H1 (cell line): Measurements from ENCODE around the gene C4B. TPM values are rescaled to one million over a fixed set of nuclear protein-coding genes. Genes with fewer than 3 reads are reported as not detected.

Experiments used
- ATF3 ChIP-seq: IDR thresholded peaks from 2 replicates; pipeline ENCODE4 v1.6.1; 2011; ENCODE audit warnings: low read depth, mild to moderate bottlenecking, low read length; ENCODE audit not compliant: insufficient read depth
- CBX5 ChIP-seq: fragments of 300-800, 300-1000 bp; sonication (generic); IDR thresholded peaks from 2 replicates; pipeline ENCODE4 v1.7.1; 2016; ENCODE audit warnings: antibody characterized with exemption, low read length, low read depth
- CHD2 ChIP-seq: IDR thresholded peaks from 2 replicates; pipeline ENCODE4 v1.6.1; 2012; ENCODE audit warnings: low read length, improper control_type of control experiment
- CHD7 ChIP-seq: fragments of 300-600 bp; sonication (generic); IDR thresholded peaks from 2 replicates; pipeline ENCODE4 v1.7.1; 2012; ENCODE audit warnings: low read length, moderate library complexity, mild to moderate bottlenecking, inconsistent platforms; ENCODE audit not compliant: insufficient replicate concordance
- EGR1 ChIP-seq: IDR thresholded peaks from 2 replicates; pipeline ENCODE4 v1.6.1; 2011; ENCODE audit warnings: low read depth, low read length, borderline replicate concordance
- MAX ChIP-seq: IDR thresholded peaks from 2 replicates; pipeline ENCODE4 v1.6.1; 2012; ENCODE audit warnings: inconsistent platforms
- NANOG ChIP-seq: IDR thresholded peaks from 2 replicates; pipeline ENCODE4 v1.6.1; 2011; ENCODE audit warnings: low read length, low read depth, mild to moderate bottlenecking, inconsistent platforms; ENCODE audit not compliant: insufficient read depth, poor library complexity, severe bottlenecking
- POLR2A ChIP-seq, 2 experiments: IDR thresholded peaks; 1 replicate in 1 of 2; 2 replicates in 1 of 2; pipeline ENCODE4 v1.6.1; 2011; ENCODE audit warnings: low read depth in 2 of 2, low read length in 2 of 2, mild to moderate bottlenecking in 2 of 2; ENCODE audit errors: control extremely low read depth in 1 of 2
- RNF2 ChIP-seq: fragments of 200-900, 300-1000 bp; sonication (generic); IDR thresholded peaks from 2 replicates; pipeline ENCODE4 v1.7.1; 2016; ENCODE audit warnings: borderline replicate concordance, low read depth, mild to moderate bottlenecking, antibody characterized with exemption, low read length; ENCODE audit not compliant: poor library complexity, severe bottlenecking; ENCODE audit errors: missing control alignments
- TAF7 ChIP-seq: optimal IDR thresholded peaks from 2 replicates; pipeline ENCODE3; 2011; ENCODE audit warnings: low read depth, mild to moderate bottlenecking, inconsistent platforms, low read length, moderate library complexity, borderline replicate concordance
- TEAD4 ChIP-seq: IDR thresholded peaks from 2 replicates; pipeline ENCODE4 v1.6.1; 2012; ENCODE audit warnings: low read depth, low read length, inconsistent platforms, mixed read lengths
- polyA plus RNA-seq, 7 experiments: library from polyadenylated mRNA; depleted of rRNA in 3 of 7; stranded (reverse) in 5 of 7; unstranded in 2 of 7; fragments of >200 nt in 5 of 7; fragments of 200-250 nt in 2 of 7; gene quantifications; 1 replicate in 5 of 7; 2 replicates in 1 of 7; 4 replicates in 1 of 7; pipeline versions ENCODE4 v1.2.1 to v1.2.3, GENCODE V29; 2011 to 2013; ENCODE audit warnings: missing spikeins in 2 of 7, mixed read lengths in 2 of 7
- total RNA-seq: library from RNA; stranded (reverse); fragmentation: NEBNext Ultra II Directional; extraction: Animal tissue kit (Norgen Biotek cat#: 25700); gene quantifications from 2 replicates; pipeline ENCODE4 v1.2.1, GENCODE V29; 2021

Gene C4B
- total and polyA plus RNA-seq, 2 of the 8 experiments (the other 6 are each of a cell fraction or from before 2014, with no cell fraction given): 0.74 to 3.5 TPM

GRCh38 chr6:32069460-32069859 is 54.9 kb downstream of the C4B start (continued):
- TF ChIP-seq CHD7 (no peak), POLR2A (IDR thresholded peaks at IDR 0.05; ENCODE audit: control extremely low read depth in 1 of 2, low read depth in 2 of 2, low read length in 2 of 2) (no peak), TAF7 (no peak), ATF3 (no peak), EGR1 (no peak), NANOG (no peak), CBX5 (no peak), MAX (no peak), CHD2 (no peak), RNF2 (no peak), TEAD4 (no peak)
